HepG2 (cell line): ENCODE measurements around the gene ACTR10. TPM values are rescaled to one million over a fixed set of nuclear protein-coding genes. Genes with fewer than 3 reads are reported as not detected.

Source experiments
- ATAC-seq: fragments of 200-7000 bp; cut with Tn5 transposase; 3 replicates; pipeline ENCODE4 v1.9.1; 2020; ENCODE audit warnings: mild to moderate bottlenecking, moderate library complexity
- BruUV-seq: library from RNA; stranded (reverse); fragments of 400-500 nt; replicated peaks from 2 replicates; lab custom pipeline; 2021; lab: Mats Ljungman, UMichigan
- CTCF ChIA-PET: fragments of 300-600 bp; formaldehyde crosslinking; extraction: SDS; loops from one replicate; lab custom pipeline; 2021; ENCODE audit warnings: low total read pairs, inconsistent platforms, low intra/inter-chr PET ratio; lab: Yijun Ruan, JAX
- POLR2A ChIA-PET: fragments of 350-600 bp; sonication (Branson Sonifier 250); formaldehyde crosslinking; loops from one replicate; lab custom pipeline; 2020; ENCODE audit warnings: antibody characterized with exemption, inconsistent platforms; lab: Yijun Ruan, JAX
- DNase-seq: peaks from one replicate; pipeline ENCODE4 v3.0.0-alpha.2; 2015; ENCODE audit warnings: low spot score
- FAIRE-seq: peaks from 3 replicates; lab custom pipeline; 2011; peaks lifted over from hg19 to GRCh38; lab: Jason Lieb, UNC
- H2AFZ ChIP-seq: one replicate; pipeline ENCODE4 v1.6.1; 2011; ENCODE audit warnings: low read length, inconsistent platforms
- H3K27ac ChIP-seq: fragments of 300-600 bp; 3 replicates; pipeline ENCODE4 v1.8.0; 2011; ENCODE audit warnings: mixed run types, mild to moderate bottlenecking, mixed read lengths, low read length, inconsistent platforms; ENCODE audit not compliant: insufficient read depth; ENCODE audit errors: extremely low read length
- H3K27me3 ChIP-seq, 2 experiments: fragments of 200-600 bp in 1 of 2; 2 replicates in 1 of 2; 3 replicates in 1 of 2; pipeline versions ENCODE4 v1.6.0 to v1.8.0; 2011; ENCODE audit warnings: low read length in 2 of 2, mild to moderate bottlenecking in 2 of 2, moderate library complexity in 2 of 2, inconsistent platforms in 1 of 2; ENCODE audit not compliant: insufficient read depth in 2 of 2, control insufficient read depth in 1 of 2
- H3K36me3 ChIP-seq, 2 experiments: fragments of 200-600 bp in 1 of 2; replicated peaks in 1 of 2; 2 replicates in 1 of 2; 3 replicates in 1 of 2; pipeline versions ENCODE4 v1.5.1 to v1.8.0; 2011; ENCODE audit warnings: low read length in 2 of 2, inconsistent platforms in 1 of 2; ENCODE audit not compliant: insufficient read depth in 2 of 2, control insufficient read depth in 1 of 2
- H3K4me1 ChIP-seq: 2 replicates; pipeline ENCODE4 v1.5.1; 2012; ENCODE audit warnings: low read length, inconsistent platforms; ENCODE audit not compliant: insufficient read depth
- H3K4me2 ChIP-seq: 2 replicates; pipeline ENCODE4 v1.6.0; 2011; ENCODE audit warnings: low read depth, low read length, inconsistent platforms
- H3K4me3 ChIP-seq, 3 experiments: fragments of 200-600 bp in 1 of 3; sonication (generic), shearing (Covaris generic) in 1 of 3; replicated peaks in 1 of 3; 2 replicates each; pipeline ENCODE4 v1.5.1; 2011 to 2016; ENCODE audit warnings: low read length in 3 of 3, inconsistent platforms in 2 of 3, low read depth in 2 of 3, mild to moderate bottlenecking in 2 of 3, control low read depth in 1 of 3, mixed read lengths in 1 of 3; ENCODE audit not compliant: insufficient read depth in 1 of 3
- H3K79me2 ChIP-seq: one replicate; pipeline ENCODE4 v1.6.1; 2011; ENCODE audit warnings: low read length, inconsistent platforms; ENCODE audit not compliant: insufficient read depth
- H3K9ac ChIP-seq: 2 replicates; pipeline ENCODE4 v1.6.0; 2011; ENCODE audit warnings: mild to moderate bottlenecking, low read depth, low read length, inconsistent platforms; ENCODE audit not compliant: insufficient read depth
- H3K9me3 ChIP-seq: 2 replicates; pipeline ENCODE4 v1.5.1; 2012; ENCODE audit warnings: mild to moderate bottlenecking, low read length
- H4K20me1 ChIP-seq: 2 replicates; pipeline ENCODE4 v1.6.0; 2011; ENCODE audit warnings: inconsistent platforms, mild to moderate bottlenecking, low read length, moderate library complexity; ENCODE audit not compliant: insufficient read depth
- DNMT3B ChIP-seq: conservative IDR thresholded peaks from 2 replicates; pipeline ENCODE4 v1.6.1; 2016; ENCODE audit warnings: missing biosample characterization, control low read depth
- EHMT2 ChIP-seq: fragments of 200-600 bp; sonication (generic); IDR thresholded peaks from 2 replicates; pipeline ENCODE4 v1.7.0; 2017; ENCODE audit warnings: antibody characterized with exemption, low read depth, low read length, borderline replicate concordance
- KLF9 ChIP-seq: IDR thresholded peaks from 2 replicates; pipeline ENCODE4 v1.6.1; 2016; ENCODE audit warnings: low read depth
- RXRA ChIP-seq: sonication (generic); formaldehyde crosslinking; IDR thresholded peaks from 2 replicates; pipeline ENCODE4 v1.5.1; 2020; ENCODE audit warnings: missing genetic modification reagents
- SNRNP70 ChIP-seq: fragments of 200-400 bp; formaldehyde crosslinking; IDR thresholded peaks from 2 replicates; pipeline ENCODE4 v1.6.1; 2017; ENCODE audit warnings: mild to moderate bottlenecking, low read depth, low read length, moderate library complexity
- SRF ChIP-seq: IDR thresholded peaks from 2 replicates; pipeline ENCODE4 v1.6.1; 2011; ENCODE audit warnings: mild to moderate bottlenecking, low read depth, low read length, moderate library complexity
- ZBTB42 ChIP-seq: sonication (generic); formaldehyde crosslinking; IDR thresholded peaks from 2 replicates; pipeline ENCODE4 v1.5.0; 2020; ENCODE audit warnings: mild to moderate bottlenecking, missing genetic modification reagents
- ZMYM3 ChIP-seq: sonication (generic); formaldehyde crosslinking; IDR thresholded peaks from 2 replicates; pipeline ENCODE4 v1.5.1; 2020; ENCODE audit warnings: mild to moderate bottlenecking, missing genetic modification reagents
- ZNF280B ChIP-seq: sonication (generic); formaldehyde crosslinking; IDR thresholded peaks from 2 replicates; pipeline ENCODE4 v1.5.0; 2020; ENCODE audit warnings: missing genetic modification reagents, mild to moderate bottlenecking, borderline replicate concordance
- ZNF282 ChIP-seq: fragments of 450-650 bp; IDR thresholded peaks from 2 replicates; pipeline ENCODE4 v1.6.1; 2018; ENCODE audit not compliant: partially characterized antibody
- ZNF292 ChIP-seq: sonication (generic); formaldehyde crosslinking; IDR thresholded peaks from 2 replicates; pipeline ENCODE4 v1.8.1; 2022; ENCODE audit warnings: mild to moderate bottlenecking, low read depth, missing genetic modification reagents, borderline replicate concordance
- ZNF44 ChIP-seq: sonication (generic); formaldehyde crosslinking; IDR thresholded peaks from 2 replicates; pipeline ENCODE4 v1.5.1; 2020; ENCODE audit warnings: mild to moderate bottlenecking, missing genetic modification reagents
- ZNF557 ChIP-seq: sonication (generic); formaldehyde crosslinking; IDR thresholded peaks from 2 replicates; pipeline ENCODE4 v1.4.0; 2020; ENCODE audit warnings: missing genetic modification reagents
- ZNF761 ChIP-seq: sonication (generic); formaldehyde crosslinking; conservative IDR thresholded peaks from 2 replicates; pipeline ENCODE4 v1.4.0; 2020; ENCODE audit warnings: mild to moderate bottlenecking, missing genetic modification reagents
- ZNF766 ChIP-seq: sonication (generic); formaldehyde crosslinking; IDR thresholded peaks from 2 replicates; pipeline ENCODE4 v1.5.0; 2020; ENCODE audit warnings: missing genetic modification reagents, borderline replicate concordance
- ZSCAN22 ChIP-seq: sonication (generic); formaldehyde crosslinking; IDR thresholded peaks from 2 replicates; pipeline ENCODE4 v1.4.0; 2020; ENCODE audit warnings: mild to moderate bottlenecking, missing genetic modification reagents
- in situ Hi-C: cut with HindIII; loops from 2 replicates; pipeline ENCODE4 v1.10.0; 2017; ENCODE audit warnings: low pct_unique_long_range_greater_than_20kb; ENCODE audit not compliant: extremely low pct_ligation_motif_present
- intact Hi-C: fragments of 100-400 bp; cut with micrococcal nuclease; formaldehyde crosslinking; loops from one replicate; pipeline ENCODE4 v1.10.0; 2022; ENCODE audit not compliant: unreplicated experiment
- polyA plus RNA-seq, 8 experiments: library from polyadenylated mRNA; depleted of rRNA in 3 of 8; stranded (reverse) in 7 of 8; unstranded in 1 of 8; fragments of >200 nt; fragmentation: Illumina TruSeq in 4 of 8; extraction: Trizol in 4 of 8; gene quantifications; 2 replicates each; pipeline versions ENCODE4 v1.2.1 to v1.2.3, GENCODE V29; 2011 to 2016; ENCODE audit warnings: low read depth in 4 of 8, missing spikeins in 1 of 8, mixed read lengths in 1 of 8; ENCODE audit not compliant: insufficient read depth in 1 of 8
- total RNA-seq, 5 experiments: library from RNA; depleted of rRNA; stranded (reverse); fragments of >200 nt; fragmentation: Illumina TruSeq; extraction: Trizol; gene quantifications; 2 replicates each; pipeline ENCODE4 v1.2.3, GENCODE V29; 2016; ENCODE audit warnings: low read depth in 1 of 5
- TF ChIP-seq, protein P1 (sequence below): sonication (generic); formaldehyde crosslinking; IDR thresholded peaks from 2 replicates; pipeline ENCODE4 v1.4.0; 2020; ENCODE audit warnings: mild to moderate bottlenecking, low read depth, missing genetic modification reagents
- TF ChIP-seq, protein P2 (sequence below): sonication (generic); formaldehyde crosslinking; conservative IDR thresholded peaks from 2 replicates; pipeline ENCODE4 v1.5.0; 2020; ENCODE audit warnings: missing genetic modification reagents
- TF ChIP-seq, protein P3 (sequence below): sonication (generic); formaldehyde crosslinking; IDR thresholded peaks from 2 replicates; pipeline ENCODE4 v1.8.0; 2022; ENCODE audit warnings: mild to moderate bottlenecking, missing genetic modification reagents, moderate library complexity

ACTR10 gene
- total and polyA plus RNA-seq, 2 of the 13 experiments (the other 11 are each of a cell fraction or from before 2014, with no cell fraction given) = 30.0 to 41.3 TPM

DNA sequence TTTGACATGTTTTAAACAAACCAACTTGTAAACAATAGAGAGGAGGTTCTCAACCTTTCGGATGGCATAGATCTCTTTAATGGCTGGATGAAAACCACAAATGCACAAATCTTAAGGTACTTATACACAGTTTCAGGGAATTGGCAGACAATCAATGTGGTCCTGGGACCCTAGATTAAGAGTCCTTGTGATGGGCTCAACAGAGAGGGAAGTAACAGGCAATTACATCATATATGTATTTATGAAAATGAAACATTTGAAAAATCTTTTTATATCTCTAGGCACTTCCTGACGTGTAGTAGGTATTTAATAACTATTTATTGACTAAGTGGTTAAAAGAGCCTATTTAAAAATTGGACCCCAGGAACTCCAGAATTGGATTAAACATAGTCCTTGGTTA, 897 bp downstream of the ACTR10 start (continued):
- TF ChIP-seq SNRNP70 (no peak), ZNF292 (CRISPR knock-in tag) (no peak), RXRA (no peak), ZNF44 (CRISPR knock-in tag) (no peak), ZNF766 (CRISPR knock-in tag) (no peak), ZMYM3 (CRISPR knock-in tag) (no peak)

DNA sequence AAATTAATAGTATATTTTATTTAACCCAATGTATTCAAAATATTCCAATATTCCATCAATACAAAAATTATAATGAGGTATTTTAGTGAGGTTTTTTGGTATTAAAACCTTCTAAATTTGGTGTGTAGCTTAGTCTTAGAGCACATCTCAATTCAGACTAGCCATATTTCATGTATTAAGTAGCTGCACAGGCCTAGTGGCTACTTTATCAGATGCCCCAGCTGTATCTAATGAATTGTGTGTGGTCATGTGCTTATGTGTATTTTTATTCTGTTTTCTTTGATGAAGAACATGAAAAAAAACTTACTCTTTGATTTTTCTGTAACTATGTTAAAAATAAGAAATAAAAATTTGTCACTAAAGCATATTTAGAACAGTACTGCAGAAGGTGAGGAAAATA, 13.2 kb downstream of the ACTR10 start:
- no peak overlapping the region for H3K4me2 ChIP-seq

More for the DNA sequence above, 13.2 kb downstream of the ACTR10 start:
- Histone ChIP-seq H2AFZ (no peak overlapping the region), H3K36me3 (peaks cover 3 to 16% of the 10 kb centered on the region in 2 experiments; a peak in 4 of 5 replicates)
- ATAC-seq (no peak), DNase-seq (no peak)
- TF ChIP-seq KLF9 (CRISPR knock-in tag) = no peak
- no peak for TF ChIP-seq SRF
- no peak for TF ChIP-seq DNMT3B (CRISPR knock-in tag)
- TF ChIP-seq, protein P1, sequence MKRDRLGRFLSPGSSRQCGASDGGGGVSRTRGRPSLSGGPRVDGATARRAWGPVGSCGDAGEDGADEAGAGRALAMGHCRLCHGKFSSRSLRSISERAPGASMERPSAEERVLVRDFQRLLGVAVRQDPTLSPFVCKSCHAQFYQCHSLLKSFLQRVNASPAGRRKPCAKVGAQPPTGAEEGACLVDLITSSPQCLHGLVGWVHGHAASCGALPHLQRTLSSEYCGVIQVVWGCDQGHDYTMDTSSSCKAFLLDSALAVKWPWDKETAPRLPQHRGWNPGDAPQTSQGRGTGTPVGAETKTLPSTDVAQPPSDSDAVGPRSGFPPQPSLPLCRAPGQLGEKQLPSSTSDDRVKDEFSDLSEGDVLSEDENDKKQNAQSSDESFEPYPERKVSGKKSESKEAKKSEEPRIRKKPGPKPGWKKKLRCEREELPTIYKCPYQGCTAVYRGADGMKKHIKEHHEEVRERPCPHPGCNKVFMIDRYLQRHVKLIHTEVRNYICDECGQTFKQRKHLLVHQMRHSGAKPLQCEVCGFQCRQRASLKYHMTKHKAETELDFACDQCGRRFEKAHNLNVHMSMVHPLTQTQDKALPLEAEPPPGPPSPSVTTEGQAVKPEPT (CRISPR knock-in tag) = no peak
- TF ChIP-seq ZBTB42 (CRISPR knock-in tag) = no peak
- no peak for TF ChIP-seq EHMT2
- TF ChIP-seq, protein P2, sequence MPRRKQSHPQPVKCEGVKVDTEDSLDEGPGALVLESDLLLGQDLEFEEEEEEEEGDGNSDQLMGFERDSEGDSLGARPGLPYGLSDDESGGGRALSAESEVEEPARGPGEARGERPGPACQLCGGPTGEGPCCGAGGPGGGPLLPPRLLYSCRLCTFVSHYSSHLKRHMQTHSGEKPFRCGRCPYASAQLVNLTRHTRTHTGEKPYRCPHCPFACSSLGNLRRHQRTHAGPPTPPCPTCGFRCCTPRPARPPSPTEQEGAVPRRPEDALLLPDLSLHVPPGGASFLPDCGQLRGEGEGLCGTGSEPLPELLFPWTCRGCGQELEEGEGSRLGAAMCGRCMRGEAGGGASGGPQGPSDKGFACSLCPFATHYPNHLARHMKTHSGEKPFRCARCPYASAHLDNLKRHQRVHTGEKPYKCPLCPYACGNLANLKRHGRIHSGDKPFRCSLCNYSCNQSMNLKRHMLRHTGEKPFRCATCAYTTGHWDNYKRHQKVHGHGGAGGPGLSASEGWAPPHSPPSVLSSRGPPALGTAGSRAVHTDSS (CRISPR knock-in tag) = no peak
- no peak for TF ChIP-seq ZNF761 (CRISPR knock-in tag)
- no peak for TF ChIP-seq ZSCAN22
- TF ChIP-seq ZNF282 = no peak
- TF ChIP-seq, protein P3, sequence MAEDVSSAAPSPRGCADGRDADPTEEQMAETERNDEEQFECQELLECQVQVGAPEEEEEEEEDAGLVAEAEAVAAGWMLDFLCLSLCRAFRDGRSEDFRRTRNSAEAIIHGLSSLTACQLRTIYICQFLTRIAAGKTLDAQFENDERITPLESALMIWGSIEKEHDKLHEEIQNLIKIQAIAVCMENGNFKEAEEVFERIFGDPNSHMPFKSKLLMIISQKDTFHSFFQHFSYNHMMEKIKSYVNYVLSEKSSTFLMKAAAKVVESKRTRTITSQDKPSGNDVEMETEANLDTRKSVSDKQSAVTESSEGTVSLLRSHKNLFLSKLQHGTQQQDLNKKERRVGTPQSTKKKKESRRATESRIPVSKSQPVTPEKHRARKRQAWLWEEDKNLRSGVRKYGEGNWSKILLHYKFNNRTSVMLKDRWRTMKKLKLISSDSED = no peak
- TF ChIP-seq ZNF280B = no peak
- TF ChIP-seq ZNF557 (CRISPR knock-in tag) = no peak
- TF ChIP-seq, all 625 proteins: peak for 0
- Histone ChIP-seq H3K4me3 (no peak overlapping the region), H3K9me3 (no peaks in the 10 kb centered on the region), H3K9ac (no peak overlapping the region), H3K27ac (no peak overlapping the region), H3K4me1 (0 out of 2 replicates have a peak, but pooled peaks cover 8% of the 10 kb centered on the region), H3K79me2 (no peaks in the 10 kb centered on the region), H4K20me1 (no peaks in the 10 kb centered on the region), H3K27me3 (no peaks in the 10 kb centered on the region)
- intact Hi-C loops (no loop called here), in situ Hi-C loops (no loop called here)
- no TSS peak for BruUV-seq
- FAIRE-seq = no peak
- POLR2A ChIA-PET = no interaction called here
- CTCF ChIA-PET = no interaction called here
